ENCODE results near the gene BTF3L4.

GRCh38 chr1:52037909-52038308 is 18.2 kb upstream of the BTF3L4 start:
- no peak for TF ChIP-seq POLR2A (IDR thresholded peaks at IDR 0.05)
- TF ChIP-seq, protein P1, sequence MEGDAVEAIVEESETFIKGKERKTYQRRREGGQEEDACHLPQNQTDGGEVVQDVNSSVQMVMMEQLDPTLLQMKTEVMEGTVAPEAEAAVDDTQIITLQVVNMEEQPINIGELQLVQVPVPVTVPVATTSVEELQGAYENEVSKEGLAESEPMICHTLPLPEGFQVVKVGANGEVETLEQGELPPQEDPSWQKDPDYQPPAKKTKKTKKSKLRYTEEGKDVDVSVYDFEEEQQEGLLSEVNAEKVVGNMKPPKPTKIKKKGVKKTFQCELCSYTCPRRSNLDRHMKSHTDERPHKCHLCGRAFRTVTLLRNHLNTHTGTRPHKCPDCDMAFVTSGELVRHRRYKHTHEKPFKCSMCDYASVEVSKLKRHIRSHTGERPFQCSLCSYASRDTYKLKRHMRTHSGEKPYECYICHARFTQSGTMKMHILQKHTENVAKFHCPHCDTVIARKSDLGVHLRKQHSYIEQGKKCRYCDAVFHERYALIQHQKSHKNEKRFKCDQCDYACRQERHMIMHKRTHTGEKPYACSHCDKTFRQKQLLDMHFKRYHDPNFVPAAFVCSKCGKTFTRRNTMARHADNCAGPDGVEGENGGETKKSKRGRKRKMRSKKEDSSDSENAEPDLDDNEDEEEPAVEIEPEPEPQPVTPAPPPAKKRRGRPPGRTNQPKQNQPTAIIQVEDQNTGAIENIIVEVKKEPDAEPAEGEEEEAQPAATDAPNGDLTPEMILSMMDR (IDR thresholded peaks at IDR 0.05), result no peak

Data from body of pancreas (tissue), 4 donors.